Measurements from ENCODE around the gene HLF.
A peak's percentile ranks its signal among the peaks of the same experiment; 100 is the strongest.

- TF ChIP-seq, protein P1, sequence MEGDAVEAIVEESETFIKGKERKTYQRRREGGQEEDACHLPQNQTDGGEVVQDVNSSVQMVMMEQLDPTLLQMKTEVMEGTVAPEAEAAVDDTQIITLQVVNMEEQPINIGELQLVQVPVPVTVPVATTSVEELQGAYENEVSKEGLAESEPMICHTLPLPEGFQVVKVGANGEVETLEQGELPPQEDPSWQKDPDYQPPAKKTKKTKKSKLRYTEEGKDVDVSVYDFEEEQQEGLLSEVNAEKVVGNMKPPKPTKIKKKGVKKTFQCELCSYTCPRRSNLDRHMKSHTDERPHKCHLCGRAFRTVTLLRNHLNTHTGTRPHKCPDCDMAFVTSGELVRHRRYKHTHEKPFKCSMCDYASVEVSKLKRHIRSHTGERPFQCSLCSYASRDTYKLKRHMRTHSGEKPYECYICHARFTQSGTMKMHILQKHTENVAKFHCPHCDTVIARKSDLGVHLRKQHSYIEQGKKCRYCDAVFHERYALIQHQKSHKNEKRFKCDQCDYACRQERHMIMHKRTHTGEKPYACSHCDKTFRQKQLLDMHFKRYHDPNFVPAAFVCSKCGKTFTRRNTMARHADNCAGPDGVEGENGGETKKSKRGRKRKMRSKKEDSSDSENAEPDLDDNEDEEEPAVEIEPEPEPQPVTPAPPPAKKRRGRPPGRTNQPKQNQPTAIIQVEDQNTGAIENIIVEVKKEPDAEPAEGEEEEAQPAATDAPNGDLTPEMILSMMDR (conservative IDR thresholded peaks at IDR 0.05; ENCODE audit: low read depth in 2 of 2), result no peak
- TF ChIP-seq POLR2AphosphoS5 (IDR thresholded peaks at IDR 0.05; ENCODE audit: low read depth) (no peak), ZNF331 (CRISPR knock-in tag; IDR thresholded peaks at IDR 0.05; ENCODE audit: low read depth) (no peak), EZH2 (IDR thresholded peaks at IDR 0.05; ENCODE audit: low read depth, unreplicated experiment) (no peak), CREB1 (CRISPR knock-in tag; IDR thresholded peaks at IDR 0.05; ENCODE audit: low read depth) (peak; percentile 86), STAT1 (IDR thresholded peaks at IDR 0.05; ENCODE audit: unreplicated experiment) (no peak), EZH2phosphoT487 (IDR thresholded peaks at IDR 0.05; ENCODE audit: unreplicated experiment) (no peak)
- TF ChIP-seq, protein P2, sequence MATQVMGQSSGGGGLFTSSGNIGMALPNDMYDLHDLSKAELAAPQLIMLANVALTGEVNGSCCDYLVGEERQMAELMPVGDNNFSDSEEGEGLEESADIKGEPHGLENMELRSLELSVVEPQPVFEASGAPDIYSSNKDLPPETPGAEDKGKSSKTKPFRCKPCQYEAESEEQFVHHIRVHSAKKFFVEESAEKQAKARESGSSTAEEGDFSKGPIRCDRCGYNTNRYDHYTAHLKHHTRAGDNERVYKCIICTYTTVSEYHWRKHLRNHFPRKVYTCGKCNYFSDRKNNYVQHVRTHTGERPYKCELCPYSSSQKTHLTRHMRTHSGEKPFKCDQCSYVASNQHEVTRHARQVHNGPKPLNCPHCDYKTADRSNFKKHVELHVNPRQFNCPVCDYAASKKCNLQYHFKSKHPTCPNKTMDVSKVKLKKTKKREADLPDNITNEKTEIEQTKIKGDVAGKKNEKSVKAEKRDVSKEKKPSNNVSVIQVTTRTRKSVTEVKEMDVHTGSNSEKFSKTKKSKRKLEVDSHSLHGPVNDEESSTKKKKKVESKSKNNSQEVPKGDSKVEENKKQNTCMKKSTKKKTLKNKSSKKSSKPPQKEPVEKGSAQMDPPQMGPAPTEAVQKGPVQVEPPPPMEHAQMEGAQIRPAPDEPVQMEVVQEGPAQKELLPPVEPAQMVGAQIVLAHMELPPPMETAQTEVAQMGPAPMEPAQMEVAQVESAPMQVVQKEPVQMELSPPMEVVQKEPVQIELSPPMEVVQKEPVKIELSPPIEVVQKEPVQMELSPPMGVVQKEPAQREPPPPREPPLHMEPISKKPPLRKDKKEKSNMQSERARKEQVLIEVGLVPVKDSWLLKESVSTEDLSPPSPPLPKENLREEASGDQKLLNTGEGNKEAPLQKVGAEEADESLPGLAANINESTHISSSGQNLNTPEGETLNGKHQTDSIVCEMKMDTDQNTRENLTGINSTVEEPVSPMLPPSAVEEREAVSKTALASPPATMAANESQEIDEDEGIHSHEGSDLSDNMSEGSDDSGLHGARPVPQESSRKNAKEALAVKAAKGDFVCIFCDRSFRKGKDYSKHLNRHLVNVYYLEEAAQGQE (IDR thresholded peaks at IDR 0.05; ENCODE audit: unreplicated experiment), result no peak
Observed at GRCh38 chr17:55264645-55265298, at the start of gene HLF.

Measured in GM23338 (cell line).